Measurements from ENCODE around the gene ZDHHC8. TPM values are rescaled to one million over a fixed set of nuclear protein-coding genes. Genes with fewer than 3 reads are reported as not detected.

Gene ZDHHC8
- total RNA-seq, 3 donors from 2014 or later (not counting 1 experiment from before 2014, with no cell fraction given), result 64.0 to 75.6 (median 65.3) TPM

DNA sequence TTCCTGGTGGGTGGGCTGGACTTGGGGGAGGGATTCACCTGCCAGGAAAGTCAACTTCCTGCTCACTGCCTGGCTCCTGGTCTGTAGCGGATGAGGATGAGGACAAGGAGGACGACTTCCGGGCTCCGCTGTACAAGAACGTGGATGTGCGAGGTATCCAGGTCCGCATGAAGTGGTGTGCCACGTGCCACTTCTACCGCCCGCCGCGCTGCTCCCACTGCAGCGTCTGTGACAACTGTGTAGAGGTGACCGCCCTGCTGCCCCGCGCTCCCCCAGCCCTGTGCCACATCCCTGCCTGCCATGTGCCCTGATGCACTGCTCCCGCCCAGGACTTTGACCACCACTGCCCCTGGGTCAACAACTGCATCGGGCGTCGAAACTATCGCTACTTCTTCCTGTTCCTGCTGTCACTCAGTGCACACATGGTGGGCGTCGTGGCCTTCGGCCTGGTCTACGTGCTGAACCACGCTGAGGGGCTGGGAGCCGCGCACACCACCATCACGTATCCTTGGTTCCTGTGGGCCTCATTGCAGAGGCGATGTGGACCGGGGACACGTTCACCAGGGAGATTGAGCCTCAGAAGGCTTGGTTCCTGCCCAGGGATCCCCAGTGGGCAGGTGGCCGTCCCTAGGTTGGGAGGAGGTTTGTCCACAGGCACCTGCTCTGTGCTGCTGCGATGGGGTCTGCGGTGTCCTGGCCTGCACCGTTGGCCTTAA is 7.9 kb downstream of the ZDHHC8 start:
- H3K4me1 Mint-ChIP-seq, result peaks cover 6 to 30% of the 10 kb centered on the region in 2 donors
- no peak overlapping the region for H3K4me3 Mint-ChIP-seq
- H3K36me3 ChIP-seq (ENCODE audit: control insufficient read depth, insufficient read depth, low read length), result peaks cover 7% of the 10 kb centered on the region
- DNase-seq, result no peak
- no peaks in the 10 kb centered on the region for H3K9me3 ChIP-seq (ENCODE audit: control insufficient read depth, insufficient read depth, low read length)
- no peaks in the 10 kb centered on the region for H3K27me3 Mint-ChIP-seq (ENCODE audit: low read depth in 2 of 2)
- 90% methylated on average over 36 of the region's 36 CpGs for WGBS (ENCODE audit: insufficient coverage)
- no peaks in the 10 kb centered on the region for H3K36me3 Mint-ChIP-seq
- peak overlapping the region in 1 of 2 donors; percentile 40 for H3K27ac Mint-ChIP-seq
- intact Hi-C loops (cut with micrococcal nuclease), result no loop called here
- H3K27me3 ChIP-seq (ENCODE audit: control insufficient read depth, insufficient read depth, low read length), result no peaks in the 10 kb centered on the region
- no peak for ATAC-seq
- TF ChIP-seq, protein P1, sequence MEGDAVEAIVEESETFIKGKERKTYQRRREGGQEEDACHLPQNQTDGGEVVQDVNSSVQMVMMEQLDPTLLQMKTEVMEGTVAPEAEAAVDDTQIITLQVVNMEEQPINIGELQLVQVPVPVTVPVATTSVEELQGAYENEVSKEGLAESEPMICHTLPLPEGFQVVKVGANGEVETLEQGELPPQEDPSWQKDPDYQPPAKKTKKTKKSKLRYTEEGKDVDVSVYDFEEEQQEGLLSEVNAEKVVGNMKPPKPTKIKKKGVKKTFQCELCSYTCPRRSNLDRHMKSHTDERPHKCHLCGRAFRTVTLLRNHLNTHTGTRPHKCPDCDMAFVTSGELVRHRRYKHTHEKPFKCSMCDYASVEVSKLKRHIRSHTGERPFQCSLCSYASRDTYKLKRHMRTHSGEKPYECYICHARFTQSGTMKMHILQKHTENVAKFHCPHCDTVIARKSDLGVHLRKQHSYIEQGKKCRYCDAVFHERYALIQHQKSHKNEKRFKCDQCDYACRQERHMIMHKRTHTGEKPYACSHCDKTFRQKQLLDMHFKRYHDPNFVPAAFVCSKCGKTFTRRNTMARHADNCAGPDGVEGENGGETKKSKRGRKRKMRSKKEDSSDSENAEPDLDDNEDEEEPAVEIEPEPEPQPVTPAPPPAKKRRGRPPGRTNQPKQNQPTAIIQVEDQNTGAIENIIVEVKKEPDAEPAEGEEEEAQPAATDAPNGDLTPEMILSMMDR (IDR thresholded peaks at IDR 0.05), result no peak
- H3K27ac ChIP-seq (ENCODE audit: low read length), result no peak overlapping the region
- no peaks in the 10 kb centered on the region for H3K9me3 Mint-ChIP-seq
- H3K4me3 ChIP-seq (ENCODE audit: low read length), result no peak overlapping the region
- peaks cover 25% of the 10 kb centered on the region for H3K4me1 ChIP-seq (ENCODE audit: control insufficient read depth, insufficient read depth, low read length)

GRCh38 chr22:20140107-20140445 is 8.5 kb downstream of the ZDHHC8 start:
- H3K27ac ChIP-seq (ENCODE audit: low read length), result no peak overlapping the region
- no peaks in the 10 kb centered on the region for H3K27me3 ChIP-seq (ENCODE audit: control insufficient read depth, insufficient read depth, low read length)
- DNase-seq (no peak), ATAC-seq (no peak)
- intact Hi-C loops (cut with micrococcal nuclease), result no loop called here
- H3K9me3 ChIP-seq (ENCODE audit: control insufficient read depth, insufficient read depth, low read length), result no peaks in the 10 kb centered on the region
- WGBS (ENCODE audit: insufficient coverage), result 89% methylated on average over 11 of the region's 11 CpGs
- no peak overlapping the region for H3K4me3 ChIP-seq (ENCODE audit: low read length)
- TF ChIP-seq, protein P1 (IDR thresholded peaks at IDR 0.05), result no peak
- Mint-ChIP-seq H3K4me3 (no peak overlapping the region), H3K9me3 (no peaks in the 10 kb centered on the region), H3K36me3 (no peaks in the 10 kb centered on the region), H3K27ac (no peak overlapping the region), H3K27me3 (ENCODE audit: low read depth in 2 of 2) (no peaks in the 10 kb centered on the region), H3K4me1 (peaks cover 6 to 29% of the 10 kb centered on the region in 2 donors)
- H3K4me1 ChIP-seq (ENCODE audit: control insufficient read depth, insufficient read depth, low read length), result peaks cover 24% of the 10 kb centered on the region
- peaks cover 7% of the 10 kb centered on the region for H3K36me3 ChIP-seq (ENCODE audit: control insufficient read depth, insufficient read depth, low read length)

- no peaks in the 10 kb centered on the region for H3K27me3 Mint-ChIP-seq (ENCODE audit: low read depth in 2 of 2)
- H3K36me3 ChIP-seq (ENCODE audit: control insufficient read depth, insufficient read depth, low read length), result peaks cover 7% of the 10 kb centered on the region
- 95% methylated on average over 17 of the region's 17 CpGs for WGBS (ENCODE audit: insufficient coverage)
- DNase-seq (no peak), ATAC-seq (no peak)
- intact Hi-C loops (cut with micrococcal nuclease), result no loop called here
- H3K4me3 Mint-ChIP-seq, result no peak overlapping the region
- H3K36me3 Mint-ChIP-seq, result no peaks in the 10 kb centered on the region
- H3K9me3 ChIP-seq (ENCODE audit: control insufficient read depth, insufficient read depth, low read length), result no peaks in the 10 kb centered on the region
- no peaks in the 10 kb centered on the region for H3K27me3 ChIP-seq (ENCODE audit: control insufficient read depth, insufficient read depth, low read length)
- no peaks in the 10 kb centered on the region for H3K9me3 Mint-ChIP-seq
- H3K4me3 ChIP-seq (ENCODE audit: low read length), result no peak overlapping the region
- H3K4me1 ChIP-seq (ENCODE audit: control insufficient read depth, insufficient read depth, low read length), result peaks cover 20% of the 10 kb centered on the region
- no peak overlapping the region for H3K27ac ChIP-seq (ENCODE audit: low read length)
- TF ChIP-seq, protein P1 (IDR thresholded peaks at IDR 0.05), result no peak
- H3K27ac Mint-ChIP-seq, result no peak overlapping the region
- peaks cover 6 to 29% of the 10 kb centered on the region in 2 donors for H3K4me1 Mint-ChIP-seq
Measured at GRCh38 chr22:20140521-20140964, 8.9 kb downstream of the ZDHHC8 start.
